ENCODE data around the gene ANO3. TPM values are rescaled to one million over a fixed set of nuclear protein-coding genes. Genes with fewer than 3 reads are reported as not detected.
A peak's percentile ranks its signal among the peaks of the same experiment; 100 is the strongest.

The ANO3 gene
- total RNA-seq, 1 experiment from 2014 or later, result not detected

DNA sequence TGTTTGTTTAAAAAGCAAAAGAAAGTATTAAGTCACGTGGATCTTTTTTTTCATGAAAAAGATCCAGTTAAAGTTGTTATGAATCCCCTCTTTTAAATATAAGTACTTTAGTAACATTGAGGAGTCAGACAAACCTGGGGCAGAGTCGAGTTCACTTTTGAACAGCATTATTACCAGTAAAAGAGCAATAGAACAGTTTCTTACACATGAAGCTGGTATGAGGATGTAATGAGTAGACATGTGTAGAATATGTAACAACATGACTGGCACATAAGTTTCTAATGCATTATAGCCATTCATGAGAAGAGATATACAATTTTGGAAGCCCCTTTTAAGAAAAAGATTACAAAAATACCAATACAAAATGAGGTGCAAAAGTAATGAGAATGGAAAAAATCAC, 247.8 kb downstream of the ANO3 start:
- Histone ChIP-seq H3K4me3 (no peak overlapping the region), H3K4me1 (replicated peaks; ENCODE audit: insufficient read depth) (peaks cover 44% of the 10 kb centered on the region), H3K9me3 (ENCODE audit: insufficient read depth, low read depth) (no peaks in the 10 kb centered on the region), H3K79me2 (ENCODE audit: low read depth) (no peaks in the 10 kb centered on the region), H2AFZ (no peak overlapping the region), H3K27ac (no peak overlapping the region), H3K27me3 (ENCODE audit: insufficient read depth, low read depth) (no peaks in the 10 kb centered on the region), H3K36me3 (ENCODE audit: low read depth) (no peaks in the 10 kb centered on the region), H3K4me2 (no peak overlapping the region; the same call in 1 of the 2 replicates), H3F3A (ENCODE audit: insufficient read depth, low read depth) (peaks cover 26% of the 10 kb centered on the region), H3K9me2 (ENCODE audit: insufficient read depth) (no peaks in the 10 kb centered on the region), H4K20me1 (ENCODE audit: insufficient read depth) (no peaks in the 10 kb centered on the region)
- intact Hi-C loops (cut with micrococcal nuclease; ENCODE audit: unreplicated experiment), result loop anchor here (5.0 kb wide), 1 partner anchor 43 kb away; no protein-coding TSS in a partner anchor
- ChIA-PET CTCF (no interaction called here), POLR2A (ENCODE audit: unreplicated experiment) (interaction anchor here (0.6 kb wide), 1 partner anchor 869 kb away, joined by 12 read pairs; no protein-coding TSS in a partner anchor)
- no peak for DNase-seq
- no peak for TF ChIP-seq EZH2 (IDR thresholded peaks at IDR 0.05; ENCODE audit: low read depth)
- TF ChIP-seq, protein P1, sequence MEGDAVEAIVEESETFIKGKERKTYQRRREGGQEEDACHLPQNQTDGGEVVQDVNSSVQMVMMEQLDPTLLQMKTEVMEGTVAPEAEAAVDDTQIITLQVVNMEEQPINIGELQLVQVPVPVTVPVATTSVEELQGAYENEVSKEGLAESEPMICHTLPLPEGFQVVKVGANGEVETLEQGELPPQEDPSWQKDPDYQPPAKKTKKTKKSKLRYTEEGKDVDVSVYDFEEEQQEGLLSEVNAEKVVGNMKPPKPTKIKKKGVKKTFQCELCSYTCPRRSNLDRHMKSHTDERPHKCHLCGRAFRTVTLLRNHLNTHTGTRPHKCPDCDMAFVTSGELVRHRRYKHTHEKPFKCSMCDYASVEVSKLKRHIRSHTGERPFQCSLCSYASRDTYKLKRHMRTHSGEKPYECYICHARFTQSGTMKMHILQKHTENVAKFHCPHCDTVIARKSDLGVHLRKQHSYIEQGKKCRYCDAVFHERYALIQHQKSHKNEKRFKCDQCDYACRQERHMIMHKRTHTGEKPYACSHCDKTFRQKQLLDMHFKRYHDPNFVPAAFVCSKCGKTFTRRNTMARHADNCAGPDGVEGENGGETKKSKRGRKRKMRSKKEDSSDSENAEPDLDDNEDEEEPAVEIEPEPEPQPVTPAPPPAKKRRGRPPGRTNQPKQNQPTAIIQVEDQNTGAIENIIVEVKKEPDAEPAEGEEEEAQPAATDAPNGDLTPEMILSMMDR (conservative IDR thresholded peaks at IDR 0.05), result no peak
- no TSS peak for BruUV-seq (replicated peaks)

DNA sequence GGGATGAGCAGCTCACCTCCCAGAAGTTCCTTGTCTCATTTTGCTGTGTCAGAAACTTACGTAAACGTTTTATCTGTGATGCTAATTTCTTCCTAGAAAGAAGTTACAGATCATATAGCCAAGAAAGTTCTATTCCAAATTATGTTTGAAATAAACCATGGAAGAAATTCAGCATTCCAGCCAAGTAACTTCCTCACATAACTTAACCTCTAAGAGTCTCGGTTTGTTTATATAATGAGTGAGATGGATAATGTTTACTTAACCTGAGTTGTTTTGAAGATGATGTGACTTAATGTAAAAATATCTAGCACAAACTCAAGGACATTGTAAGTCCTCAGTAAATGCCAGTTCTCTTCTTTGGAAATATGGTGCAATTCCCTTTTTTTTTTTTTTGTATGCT, 249.0 kb downstream of the ANO3 start:
- Histone ChIP-seq H3K36me3 (ENCODE audit: low read depth) (no peaks in the 10 kb centered on the region), H3K4me2 (peak overlapping the region; percentile 13; the same call in 1 of the 2 replicates), H3K27me3 (ENCODE audit: insufficient read depth, low read depth) (no peaks in the 10 kb centered on the region), H3K79me2 (ENCODE audit: low read depth) (no peaks in the 10 kb centered on the region), H3K27ac (no peak overlapping the region; the same call in 1 of the 2 replicates), H4K20me1 (ENCODE audit: insufficient read depth) (no peaks in the 10 kb centered on the region), H2AFZ (no peak overlapping the region), H3K4me3 (no peak overlapping the region), H3K9me2 (ENCODE audit: insufficient read depth) (no peaks in the 10 kb centered on the region), H3K4me1 (replicated peaks; ENCODE audit: insufficient read depth) (peaks cover 54% of the 10 kb centered on the region), H3K9me3 (ENCODE audit: insufficient read depth, low read depth) (no peaks in the 10 kb centered on the region), H3F3A (ENCODE audit: insufficient read depth, low read depth) (peaks cover 30% of the 10 kb centered on the region)
- TF ChIP-seq, protein P1 (conservative IDR thresholded peaks at IDR 0.05), result no peak
- TF ChIP-seq EZH2 (IDR thresholded peaks at IDR 0.05; ENCODE audit: low read depth), result no peak
- BruUV-seq (replicated peaks), result no TSS peak
- ChIA-PET CTCF (no interaction called here), POLR2A (ENCODE audit: unreplicated experiment) (no interaction called here)
- peak in 1 of 2 experiments; percentile 78 for DNase-seq
- intact Hi-C loops (cut with micrococcal nuclease; ENCODE audit: unreplicated experiment), result loop anchor here (5.0 kb wide), 1 partner anchor 41 kb away; no protein-coding TSS in a partner anchor

DNA sequence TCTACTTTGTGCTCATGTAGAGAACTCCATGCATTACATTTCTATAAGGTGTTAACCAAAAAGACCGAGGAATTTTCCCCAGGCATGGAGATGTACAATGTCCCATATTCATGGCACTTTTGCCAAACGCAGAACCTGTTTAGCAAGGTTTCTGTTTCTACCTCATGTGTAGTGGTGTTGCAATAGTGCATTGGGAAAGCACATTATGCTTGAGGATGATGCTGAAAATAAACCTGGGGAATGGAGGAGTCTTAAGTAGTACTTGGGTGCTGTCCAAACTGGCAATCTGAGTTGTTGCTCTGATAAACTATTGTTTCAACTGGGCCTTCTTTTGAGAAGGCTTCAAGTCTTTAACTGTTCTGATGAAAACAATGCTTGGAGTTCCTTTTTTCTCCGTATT, 251.6 kb downstream of the ANO3 start:
- peaks cover 54% of the 10 kb centered on the region for H3K4me1 ChIP-seq (replicated peaks; ENCODE audit: insufficient read depth)
- no TSS peak for BruUV-seq (replicated peaks)
- H3K27ac ChIP-seq, result no peak overlapping the region
- DNase-seq, result peak; percentile 38 to 82
- H4K20me1 ChIP-seq (ENCODE audit: insufficient read depth), result no peaks in the 10 kb centered on the region
- no peaks in the 10 kb centered on the region for H3K79me2 ChIP-seq (ENCODE audit: low read depth)
- H3K9me3 ChIP-seq (ENCODE audit: insufficient read depth, low read depth), result no peaks in the 10 kb centered on the region
- intact Hi-C loops (cut with micrococcal nuclease; ENCODE audit: unreplicated experiment), result loop anchor here (5.0 kb wide), 1 partner anchor 39 kb away; no protein-coding TSS in a partner anchor
- H3K4me2 ChIP-seq, result peak overlapping the region; percentile 43; the same call in 1 of the 2 replicates
- no peaks in the 10 kb centered on the region for H3K9me2 ChIP-seq (ENCODE audit: insufficient read depth)
- H2AFZ ChIP-seq, result no peak overlapping the region
- TF ChIP-seq, protein P1 (conservative IDR thresholded peaks at IDR 0.05), result no peak
- no peak for TF ChIP-seq EZH2 (IDR thresholded peaks at IDR 0.05; ENCODE audit: low read depth)
- peaks cover 30% of the 10 kb centered on the region for H3F3A ChIP-seq (ENCODE audit: insufficient read depth, low read depth)
- H3K27me3 ChIP-seq (ENCODE audit: insufficient read depth, low read depth), result no peaks in the 10 kb centered on the region
- H3K4me3 ChIP-seq, result no peak overlapping the region
- ChIA-PET CTCF (no interaction called here), POLR2A (ENCODE audit: unreplicated experiment) (no interaction called here)
- H3K36me3 ChIP-seq (ENCODE audit: low read depth), result no peaks in the 10 kb centered on the region

All from PC-9 (cell line).